GM12878 (cell line): ENCODE measurements around the gene PEX6. TPM values are rescaled to one million over a fixed set of nuclear protein-coding genes. Genes with fewer than 3 reads are reported as not detected.

Source experiments
- BCLAF1 ChIP-seq: fragments of 450-650 bp; IDR thresholded peaks from 2 replicates; pipeline ENCODE4 v1.6.1; 2017; ENCODE audit warnings: antibody characterized with exemption, mild to moderate bottlenecking, moderate library complexity
- ETV6 ChIP-seq, 2 experiments: fragments of 450-650 bp in 1 of 2; IDR thresholded peaks in 1 of 2; conservative IDR thresholded peaks in 1 of 2; 2 replicates each; pipeline ENCODE4 v1.6.1; 2014; ENCODE audit warnings: antibody characterized with exemption in 1 of 2, borderline replicate concordance in 1 of 2, low read depth in 1 of 2, mild to moderate bottlenecking in 1 of 2, moderate library complexity in 1 of 2
- GATAD2B ChIP-seq: fragments of 450-650 bp; conservative IDR thresholded peaks from 2 replicates; pipeline ENCODE4 v1.6.1; 2017; ENCODE audit warnings: low read depth, mild to moderate bottlenecking, moderate library complexity
- JUNB ChIP-seq: IDR thresholded peaks from 2 replicates; pipeline ENCODE4 v1.6.1; 2016; ENCODE audit warnings: antibody characterized with exemption, mild to moderate bottlenecking
- LARP7 ChIP-seq: fragments of 450-650 bp; IDR thresholded peaks from 2 replicates; pipeline ENCODE4 v1.6.1; 2017; ENCODE audit warnings: mild to moderate bottlenecking
- MTA2 ChIP-seq: fragments of 450-650 bp; IDR thresholded peaks from 2 replicates; pipeline ENCODE4 v1.6.1; 2016; ENCODE audit warnings: low read depth, mild to moderate bottlenecking, moderate library complexity
- RAD51 ChIP-seq: fragments of 450-650 bp; IDR thresholded peaks from 2 replicates; pipeline ENCODE4 v1.6.1; 2016; ENCODE audit warnings: moderate library complexity, mild to moderate bottlenecking, inconsistent platforms
- RCOR1 ChIP-seq: conservative IDR thresholded peaks from 2 replicates; pipeline ENCODE4 v1.6.1; 2012; ENCODE audit warnings: low read depth, low read length, improper control_type of control experiment
- ZNF384 ChIP-seq: IDR thresholded peaks from 2 replicates; pipeline ENCODE4 v1.6.1; 2012; ENCODE audit warnings: low read depth, mild to moderate bottlenecking, low read length, improper control_type of control experiment, borderline replicate concordance
- polyA plus RNA-seq, 11 experiments: library from polyadenylated mRNA; depleted of rRNA in 4 of 11; unstranded in 6 of 11; stranded (reverse) in 5 of 11; fragments of >200 nt; fragmentation: Nextera tagmentation in 4 of 11; fragmentation: Illumina TruSeq in 1 of 11; extraction: Ambion mirVana in 4 of 11; extraction: Trizol in 1 of 11; gene quantifications; 1 replicate in 1 of 11; 2 replicates in 10 of 11; pipeline versions ENCODE4 v1.2.1 to v1.2.3, GENCODE V29; 2011 to 2016; ENCODE audit warnings: inconsistent platforms in 2 of 11, missing spikeins in 2 of 11, low read depth in 1 of 11
- total RNA-seq, 4 experiments: library from RNA; depleted of rRNA in 3 of 4; stranded (reverse); fragments of >200 nt in 3 of 4; fragmentation: Illumina TruSeq in 1 of 4; extraction: Trizol in 1 of 4; gene quantifications; 2 replicates each; pipeline versions ENCODE4 v1.2.1 to v1.2.3, GENCODE V29; 2013 to 2021
- TF ChIP-seq, protein P1 (sequence below): fragments of 450-650 bp; IDR thresholded peaks from 2 replicates; pipeline ENCODE4 v1.6.1; 2018; ENCODE audit warnings: borderline replicate concordance, mild to moderate bottlenecking; ENCODE audit not compliant: partially characterized antibody
- TF ChIP-seq, protein P2 (sequence below): fragments of 450-650 bp; IDR thresholded peaks from 2 replicates; pipeline ENCODE4 v1.6.1; 2017; ENCODE audit warnings: mild to moderate bottlenecking, moderate library complexity

The PEX6 gene
- total and polyA plus RNA-seq, 10 of the 15 experiments (the other 5 are each of a cell fraction or from before 2014, with no cell fraction given), result 0.39 to 21.1 (median 7.8) TPM

GRCh38 chr6:43026365-43026764 is 47.4 kb upstream of the PEX6 start (continued):
- TF ChIP-seq BCLAF1 (no peak), ZNF384 (no peak), MTA2 (no peak), RAD51 (no peak), LARP7 (no peak), RCOR1 (no peak), GATAD2B (no peak), JUNB (no peak), ETV6 (conservative IDR thresholded peaks at IDR 0.05 in 1 of 2, IDR thresholded peaks at IDR 0.05 in 1 of 2; ENCODE audit: borderline replicate concordance in 1 of 2, low read depth in 1 of 2) (no peak)
- TF ChIP-seq, protein P1, sequence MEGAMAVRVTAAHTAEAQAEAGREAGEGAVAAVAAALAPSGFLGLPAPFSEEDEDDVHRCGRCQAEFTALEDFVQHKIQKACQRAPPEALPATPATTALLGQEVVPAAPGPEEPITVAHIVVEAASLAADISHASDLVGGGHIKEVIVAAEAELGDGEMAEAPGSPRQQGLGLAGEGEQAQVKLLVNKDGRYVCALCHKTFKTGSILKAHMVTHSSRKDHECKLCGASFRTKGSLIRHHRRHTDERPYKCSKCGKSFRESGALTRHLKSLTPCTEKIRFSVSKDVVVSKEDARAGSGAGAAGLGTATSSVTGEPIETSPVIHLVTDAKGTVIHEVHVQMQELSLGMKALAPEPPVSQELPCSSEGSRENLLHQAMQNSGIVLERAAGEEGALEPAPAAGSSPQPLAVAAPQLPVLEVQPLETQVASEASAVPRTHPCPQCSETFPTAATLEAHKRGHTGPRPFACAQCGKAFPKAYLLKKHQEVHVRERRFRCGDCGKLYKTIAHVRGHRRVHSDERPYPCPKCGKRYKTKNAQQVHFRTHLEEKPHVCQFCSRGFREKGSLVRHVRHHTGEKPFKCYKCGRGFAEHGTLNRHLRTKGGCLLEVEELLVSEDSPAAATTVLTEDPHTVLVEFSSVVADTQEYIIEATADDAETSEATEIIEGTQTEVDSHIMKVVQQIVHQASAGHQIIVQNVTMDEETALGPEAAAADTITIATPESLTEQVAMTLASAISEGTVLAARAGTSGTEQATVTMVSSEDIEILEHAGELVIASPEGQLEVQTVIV, result no peak
- TF ChIP-seq, protein P2, sequence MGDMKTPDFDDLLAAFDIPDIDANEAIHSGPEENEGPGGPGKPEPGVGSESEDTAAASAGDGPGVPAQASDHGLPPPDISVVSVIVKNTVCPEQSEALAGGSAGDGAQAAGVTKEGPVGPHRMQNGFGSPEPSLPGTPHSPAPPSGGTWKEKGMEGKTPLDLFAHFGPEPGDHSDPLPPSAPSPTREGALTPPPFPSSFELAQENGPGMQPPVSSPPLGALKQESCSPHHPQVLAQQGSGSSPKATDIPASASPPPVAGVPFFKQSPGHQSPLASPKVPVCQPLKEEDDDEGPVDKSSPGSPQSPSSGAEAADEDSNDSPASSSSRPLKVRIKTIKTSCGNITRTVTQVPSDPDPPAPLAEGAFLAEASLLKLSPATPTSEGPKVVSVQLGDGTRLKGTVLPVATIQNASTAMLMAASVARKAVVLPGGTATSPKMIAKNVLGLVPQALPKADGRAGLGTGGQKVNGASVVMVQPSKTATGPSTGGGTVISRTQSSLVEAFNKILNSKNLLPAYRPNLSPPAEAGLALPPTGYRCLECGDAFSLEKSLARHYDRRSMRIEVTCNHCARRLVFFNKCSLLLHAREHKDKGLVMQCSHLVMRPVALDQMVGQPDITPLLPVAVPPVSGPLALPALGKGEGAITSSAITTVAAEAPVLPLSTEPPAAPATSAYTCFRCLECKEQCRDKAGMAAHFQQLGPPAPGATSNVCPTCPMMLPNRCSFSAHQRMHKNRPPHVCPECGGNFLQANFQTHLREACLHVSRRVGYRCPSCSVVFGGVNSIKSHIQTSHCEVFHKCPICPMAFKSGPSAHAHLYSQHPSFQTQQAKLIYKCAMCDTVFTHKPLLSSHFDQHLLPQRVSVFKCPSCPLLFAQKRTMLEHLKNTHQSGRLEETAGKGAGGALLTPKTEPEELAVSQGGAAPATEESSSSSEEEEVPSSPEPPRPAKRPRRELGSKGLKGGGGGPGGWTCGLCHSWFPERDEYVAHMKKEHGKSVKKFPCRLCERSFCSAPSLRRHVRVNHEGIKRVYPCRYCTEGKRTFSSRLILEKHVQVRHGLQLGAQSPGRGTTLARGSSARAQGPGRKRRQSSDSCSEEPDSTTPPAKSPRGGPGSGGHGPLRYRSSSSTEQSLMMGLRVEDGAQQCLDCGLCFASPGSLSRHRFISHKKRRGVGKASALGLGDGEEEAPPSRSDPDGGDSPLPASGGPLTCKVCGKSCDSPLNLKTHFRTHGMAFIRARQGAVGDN, result no peak
